Natural killer cell (primary cell): ENCODE data around the gene MAP2K5. TPM values are rescaled to one million over a fixed set of nuclear protein-coding genes. Genes with fewer than 3 reads are reported as not detected.

ENCODE experiments used
- ATAC-seq, 3 donors: fragments of 150-1000 bp in 2 of 3; fragments of 200-7000 bp in 1 of 3; cut with Tn5 transposase; 1 replicate in 1 of 3; 2 replicates in 2 of 3; pipeline ENCODE4 v1.10.0; 2021; ENCODE audit warnings: mild to moderate bottlenecking in 2 of 3, moderate library complexity in 2 of 3
- DNase-seq, 2 donors: peaks; one replicate each; pipeline versions ENCODE4 v3.0.0 to v3.0.0-alpha.2; 2013 to 2021; ENCODE audit warnings: mixed read lengths in 1 of 2
- H3K27ac ChIP-seq: one replicate; pipeline ENCODE4 v1.5.1; 2013; ENCODE audit warnings: mild to moderate bottlenecking, low read length
- H3K27me3 ChIP-seq: one replicate; pipeline ENCODE4 v1.6.1; 2013; ENCODE audit warnings: low read length; ENCODE audit not compliant: control insufficient read depth, insufficient read depth
- H3K36me3 ChIP-seq: one replicate; pipeline ENCODE4 v1.6.1; 2013; ENCODE audit warnings: low read length; ENCODE audit not compliant: control insufficient read depth, insufficient read depth
- H3K4me1 ChIP-seq: one replicate; pipeline ENCODE4 v1.6.1; 2013; ENCODE audit warnings: low read length; ENCODE audit not compliant: control insufficient read depth, insufficient read depth
- H3K4me3 ChIP-seq: one replicate; pipeline ENCODE4 v1.5.1; 2013; ENCODE audit warnings: low read length
- H3K9me3 ChIP-seq: one replicate; pipeline ENCODE4 v1.6.1; 2013; ENCODE audit warnings: low read length; ENCODE audit not compliant: control insufficient read depth, insufficient read depth
- H3K27ac Mint-ChIP-seq, 2 donors: one replicate each; pipeline ENCODE4 v1.8.0; 2022; ENCODE audit warnings: mild to moderate bottlenecking in 2 of 2, mixed read lengths in 2 of 2, moderate library complexity in 1 of 2
- H3K27me3 Mint-ChIP-seq, 2 donors: one replicate each; pipeline ENCODE4 v1.8.0; 2022; ENCODE audit warnings: low read depth in 2 of 2, mixed read lengths in 2 of 2
- H3K36me3 Mint-ChIP-seq: one replicate; pipeline ENCODE4 v1.8.0; 2022; ENCODE audit warnings: mixed read lengths
- H3K4me1 Mint-ChIP-seq, 2 donors: one replicate each; pipeline ENCODE4 v1.8.0; 2022; ENCODE audit warnings: mixed read lengths in 2 of 2
- H3K4me3 Mint-ChIP-seq: one replicate; pipeline ENCODE4 v1.8.0; 2022; ENCODE audit warnings: mild to moderate bottlenecking, moderate library complexity, mixed read lengths
- H3K9me3 Mint-ChIP-seq, 2 donors: one replicate each; pipeline ENCODE4 v1.8.0; 2022; ENCODE audit warnings: mixed read lengths in 2 of 2
- CTCF ChIP-seq: fragments of 200-600 bp; IDR thresholded peaks from one replicate; pipeline ENCODE4 v1.8.0; 2022; ENCODE audit warnings: antibody characterized with exemption
- WGBS: methylation state at CpG from one replicate; pipeline ENCODE4 v1.1.7; 2013; ENCODE audit warnings: missing lambda C conversion rate; ENCODE audit not compliant: insufficient coverage; 5-methylcytosine and 5-hydroxymethylcytosine counted together
- intact Hi-C: fragments of 100-400 bp; cut with micrococcal nuclease; formaldehyde crosslinking; loops from one replicate; pipeline ENCODE4 v1.14.2; 2022
- total RNA-seq, 4 donors: library from RNA; stranded (reverse); fragments of 120-200 nt in 1 of 4; gene quantifications; one replicate each; pipeline versions ENCODE4 v1.2.3 to v1.2.4, GENCODE V29; 2013 to 2022

MAP2K5 gene
- total RNA-seq, 3 donors from 2014 or later (not counting 1 experiment from before 2014, with no cell fraction given): 25.6 to 32.6 (median 29.2) TPM

GRCh38 chr15:67838789-67839332 lies 296.4 kb downstream of the MAP2K5 start:
- H3K4me1 Mint-ChIP-seq: peaks cover 48 to 53% of the 10 kb centered on the region in 2 donors
- no peak for TF ChIP-seq CTCF
- peak in 1 of 2 donors; percentile 42 for DNase-seq
- H3K4me3 Mint-ChIP-seq: peak overlapping the region; percentile 96
- H3K27me3 ChIP-seq: peaks cover 25% of the 10 kb centered on the region
- 21% methylated on average over 25 of the region's 25 CpGs for WGBS
- peak overlapping the region; percentile 97 for H3K27ac ChIP-seq
- intact Hi-C loops: loop anchor here (5.0 kb wide), 1 partner anchor 892 kb away; no protein-coding TSS in a partner anchor
- H3K36me3 Mint-ChIP-seq: peaks cover 6% of the 10 kb centered on the region
- peaks cover 28 to 33% of the 10 kb centered on the region in 2 donors for H3K27me3 Mint-ChIP-seq
- no peaks in the 10 kb centered on the region for H3K9me3 Mint-ChIP-seq
- H3K36me3 ChIP-seq: no peaks in the 10 kb centered on the region
- peaks cover 45% of the 10 kb centered on the region for H3K4me1 ChIP-seq
- peak overlapping the region; percentile 99 for H3K27ac Mint-ChIP-seq
- H3K4me3 ChIP-seq: peak overlapping the region; percentile 96
- no peak for ATAC-seq
- H3K9me3 ChIP-seq: no peaks in the 10 kb centered on the region

- Mint-ChIP-seq H3K27me3 (peaks cover 22 to 26% of the 10 kb centered on the region in 2 donors), H3K36me3 (peaks cover 6% of the 10 kb centered on the region), H3K4me3 (peak overlapping the region; percentile 96), H3K27ac (peak overlapping the region; percentile 99), H3K4me1 (peaks cover 42 to 47% of the 10 kb centered on the region in 2 donors), H3K9me3 (no peaks in the 10 kb centered on the region)
- no peak for TF ChIP-seq CTCF
- peak; percentile 19 to 32 (median 24) for ATAC-seq
- Histone ChIP-seq H3K27ac (peak overlapping the region; percentile 97), H3K9me3 (no peaks in the 10 kb centered on the region), H3K36me3 (no peaks in the 10 kb centered on the region), H3K27me3 (peaks cover 19% of the 10 kb centered on the region), H3K4me1 (peaks cover 39% of the 10 kb centered on the region), H3K4me3 (peak overlapping the region; percentile 96)
- WGBS: 0% methylated on average over 10 of the region's 12 CpGs
- intact Hi-C loops: loop anchor here (5.0 kb wide), 1 partner anchor 892 kb away; no protein-coding TSS in a partner anchor
- peak in 1 of 2 donors; percentile 74 for DNase-seq
These were observed 297.0 kb downstream of the MAP2K5 start for GRCh38 chr15:67839499-67839928.

GRCh38 chr15:67839929-67840748 lies 297.6 kb downstream of the MAP2K5 start, which contains the start of gene RNU6-1:
Gene RNU6-1 (minus strand): TSS chr15:67840045.
- intact Hi-C loops: loop anchor here (1.0 to 10.0 kb wide), 6 partner anchors 297 to 975 kb away; partner anchors contain the start of genes C15orf61, FEM1B and MAP2K5
- H3K36me3 ChIP-seq: no peaks in the 10 kb centered on the region
- peak within 1 kb of the TSS; percentile 96 for H3K4me3 ChIP-seq
- Mint-ChIP-seq H3K27ac (peak within 1 kb of the TSS; percentile 99), H3K27me3 (peaks cover 16 to 20% of the 10 kb centered on the region in 2 donors), H3K36me3 (peaks cover 6% of the 10 kb centered on the region), H3K4me3 (peak within 1 kb of the TSS; percentile 96), H3K4me1 (peaks cover 35 to 41% of the 10 kb centered on the region in 2 donors), H3K9me3 (no peaks in the 10 kb centered on the region)
- peak; percentile 85 to 97 (median 92) for ATAC-seq
- peaks cover 13% of the 10 kb centered on the region for H3K27me3 ChIP-seq
- peaks cover 32% of the 10 kb centered on the region for H3K4me1 ChIP-seq
- H3K27ac ChIP-seq: peak within 1 kb of the TSS; percentile 97
- DNase-seq: peak; percentile 94 to 98
- no peaks in the 10 kb centered on the region for H3K9me3 ChIP-seq
- no peak for TF ChIP-seq CTCF
- under 1% methylated on average over 59 of the region's 62 CpGs for WGBS
